NCI-H1417 treated with DMSO at 0.1 percent for 48 hours (cell line): ENCODE results near the gene INPP5A.

ENCODE experiments used
- DNase-seq: peaks from one replicate; lab custom pipeline; 2025; lab: John Stamatoyannopoulos, UW

Gene INPP5A

DNA sequence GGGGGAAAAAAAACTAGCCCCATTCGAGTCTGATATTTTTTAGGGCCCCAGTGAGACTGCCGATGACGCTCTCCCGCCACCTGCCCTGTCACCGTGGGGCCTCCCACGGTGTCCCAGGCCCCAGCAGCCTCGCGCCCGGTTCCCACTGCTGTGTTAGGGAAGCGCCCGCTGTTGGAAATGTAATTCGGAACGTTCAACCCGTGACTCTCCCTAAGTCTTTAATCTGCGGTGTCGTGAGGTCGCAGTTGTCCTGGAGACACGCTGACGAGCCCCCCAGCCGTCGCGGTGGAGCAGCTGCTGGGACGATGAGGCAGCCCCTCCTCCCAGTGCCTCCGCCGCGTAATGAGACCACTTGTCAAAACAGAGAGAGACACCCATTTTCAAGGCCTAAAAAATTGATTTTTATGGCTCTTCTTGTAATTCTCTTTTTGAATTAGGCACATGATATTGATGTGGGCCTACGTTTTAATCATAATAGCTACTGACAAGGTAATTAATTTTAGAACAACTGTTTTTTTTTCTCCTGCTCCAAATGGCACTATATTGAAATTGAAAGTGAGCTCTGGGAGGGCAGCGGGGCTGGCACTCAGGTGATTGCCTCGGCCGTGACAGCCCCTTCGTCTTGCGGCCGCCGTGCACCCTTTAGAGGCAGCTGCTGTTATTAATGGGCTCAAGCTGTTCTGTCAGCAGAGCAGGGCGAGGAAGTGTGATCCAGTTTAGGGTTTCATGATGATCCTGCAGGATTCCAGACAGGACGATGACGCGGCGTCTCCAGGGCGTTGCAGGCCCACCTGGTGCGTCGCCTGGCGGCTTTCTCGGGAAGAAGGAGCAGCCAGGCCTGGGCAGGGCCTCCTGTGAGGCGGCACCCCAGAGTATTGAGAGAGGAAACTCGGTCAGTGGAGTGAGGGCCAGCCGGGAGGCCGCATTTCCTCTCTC, 185.1 kb downstream of the INPP5A start:
- DNase-seq, result no peak

DNA sequence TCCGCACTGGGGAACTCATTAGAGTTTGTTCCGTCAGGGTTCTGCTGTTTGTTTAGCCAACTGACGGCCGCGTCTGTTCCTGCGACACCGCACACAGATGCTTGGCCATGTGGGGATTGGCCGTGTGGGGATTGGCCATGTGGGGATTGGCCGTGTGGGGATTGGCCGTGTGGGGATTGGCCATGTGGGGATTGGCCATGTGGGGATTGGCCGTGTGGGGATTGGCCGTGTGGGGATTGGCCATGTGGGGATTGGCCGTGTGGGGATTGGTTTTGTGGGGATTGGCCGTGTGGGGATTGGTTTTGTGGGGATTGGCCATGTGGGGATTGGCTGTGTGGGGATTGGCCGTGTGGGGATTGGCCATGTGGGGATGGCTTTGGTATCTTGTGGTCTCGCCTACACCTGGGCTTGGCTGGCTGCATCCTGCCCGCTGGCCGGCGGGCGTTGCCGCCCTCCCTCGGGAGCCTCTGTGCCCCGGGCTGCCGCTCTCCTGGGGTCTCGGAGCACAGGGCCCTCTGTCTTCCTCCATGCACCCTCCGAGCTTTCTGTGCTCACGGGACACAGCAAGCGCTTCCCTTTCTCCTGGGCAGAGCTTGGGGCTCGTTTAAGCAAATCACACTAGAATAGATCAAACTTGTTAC, 185.9 kb downstream of the INPP5A start:
- DNase-seq, result no peak

DNA sequence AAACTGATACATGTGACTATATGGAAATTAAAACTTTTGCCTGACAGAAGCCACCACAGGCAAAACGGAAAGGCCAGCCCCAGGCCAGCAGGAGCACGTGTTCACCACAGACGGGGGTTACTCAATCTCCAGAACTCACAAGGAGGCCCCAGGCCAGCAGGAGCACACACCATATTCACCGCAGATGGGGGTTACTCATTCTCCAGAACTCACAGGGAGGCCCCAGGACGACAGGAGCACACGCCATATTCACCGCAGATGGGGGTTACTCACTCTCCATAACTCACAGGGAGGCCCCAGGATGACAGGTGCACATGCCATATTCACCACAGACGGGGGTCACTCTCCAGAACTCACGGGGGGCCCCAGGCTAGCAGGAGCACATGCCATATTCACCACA, 186.9 kb downstream of the INPP5A start:
- no peak for DNase-seq

DNA sequence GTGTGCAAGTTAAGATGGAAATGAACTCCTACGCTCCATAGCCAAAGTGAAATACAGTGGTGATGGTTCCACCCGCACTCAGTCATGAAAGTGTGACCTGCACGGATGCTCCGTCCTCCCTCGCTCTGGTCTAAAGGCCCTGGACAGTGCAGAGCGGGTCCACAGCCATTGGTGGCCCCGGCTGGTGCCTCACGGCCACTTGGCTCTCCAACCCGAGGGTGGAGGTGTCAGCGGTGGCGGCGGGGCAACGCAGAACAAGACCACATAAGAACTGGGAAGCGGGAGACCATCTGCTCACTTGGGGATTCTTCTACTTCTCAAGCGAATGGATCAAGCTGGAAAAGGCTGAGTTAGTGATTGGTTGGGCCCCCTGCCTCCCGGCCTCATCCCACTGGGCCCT, 187.6 kb downstream of the INPP5A start:
- DNase-seq, result no peak

DNA sequence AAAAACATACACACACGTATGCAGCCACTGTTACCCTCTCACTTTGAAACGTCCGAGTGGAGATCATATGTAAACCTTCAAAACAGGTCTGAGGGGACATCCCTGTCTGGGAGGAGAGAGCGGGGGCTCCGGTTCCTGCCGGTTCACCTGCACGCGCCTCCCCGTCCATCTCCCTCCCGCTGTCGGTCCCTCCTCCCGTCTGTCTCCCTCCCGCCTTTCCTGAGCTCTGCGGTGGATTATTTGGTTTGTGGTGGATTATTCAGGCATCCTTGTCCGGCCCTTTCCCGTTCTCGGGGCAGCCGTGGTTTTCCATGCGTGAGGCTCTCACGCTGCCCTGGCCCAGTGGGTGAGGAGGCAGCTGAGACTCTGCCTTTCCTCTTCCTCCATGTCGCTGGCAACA, 188.6 kb downstream of the INPP5A start:
- no peak for DNase-seq

DNA sequence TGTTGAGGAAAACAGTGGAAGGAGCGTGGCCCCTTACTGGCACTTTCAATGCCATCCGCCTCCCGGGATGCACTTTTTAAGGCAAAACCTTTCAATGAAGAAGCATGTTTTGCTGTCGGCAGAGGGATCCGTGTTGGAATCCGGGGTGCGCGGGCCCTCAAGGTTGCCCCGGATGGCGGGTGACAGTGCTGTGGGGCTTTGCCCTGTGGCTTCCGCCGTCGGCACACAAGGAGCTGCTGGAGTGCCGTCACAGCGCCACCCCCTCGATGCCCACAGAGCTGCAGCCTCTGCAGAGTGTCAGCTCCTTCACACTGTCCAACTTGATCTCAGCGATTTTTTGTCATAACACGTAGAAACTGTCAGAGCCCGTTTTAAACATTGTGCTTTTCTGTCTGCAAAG, 189.4 kb downstream of the INPP5A start:
- no peak for DNase-seq

DNA sequence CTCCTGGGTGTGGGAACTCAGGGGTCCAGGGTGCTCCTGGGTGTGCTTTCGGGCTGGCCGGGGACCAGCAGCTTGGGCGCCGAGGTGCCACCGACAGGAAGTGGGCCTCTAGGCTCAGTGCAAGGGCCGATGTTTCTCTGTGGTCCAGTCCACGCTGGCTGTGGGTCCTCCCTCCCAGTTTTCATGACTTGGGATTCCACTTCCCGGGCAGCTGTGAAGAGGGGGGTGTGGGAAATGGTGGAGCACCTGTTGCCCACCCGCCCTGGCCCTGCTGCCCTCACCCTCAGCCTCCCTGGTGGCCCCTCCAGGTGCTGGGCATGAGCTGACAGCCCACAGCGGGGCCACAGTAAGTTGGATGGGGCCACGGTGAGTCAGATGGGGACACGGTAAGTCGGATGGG, 189.8 kb downstream of the INPP5A start:
- DNase-seq, result no peak

DNA sequence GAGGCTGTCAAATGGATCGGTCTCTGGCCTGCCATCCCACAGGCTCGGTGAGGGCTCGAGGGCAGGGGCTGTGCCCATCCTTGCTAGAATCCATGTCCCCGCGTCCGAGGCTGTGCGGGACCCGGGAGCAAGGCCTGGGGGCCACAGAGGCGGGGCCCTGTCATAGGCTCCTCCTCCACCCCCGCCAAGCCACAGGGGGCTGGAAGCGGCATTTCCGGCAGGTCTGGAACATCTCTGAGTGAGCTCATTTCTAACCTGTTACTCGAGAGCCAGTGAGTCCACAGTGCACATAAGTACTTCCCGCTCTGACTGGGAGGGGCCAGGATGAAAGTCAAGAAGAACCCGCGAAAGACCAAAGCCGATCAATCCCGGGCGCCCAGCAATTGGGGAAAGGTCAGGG, 190.7 kb downstream of the INPP5A start:
- DNase-seq, result no peak

DNA sequence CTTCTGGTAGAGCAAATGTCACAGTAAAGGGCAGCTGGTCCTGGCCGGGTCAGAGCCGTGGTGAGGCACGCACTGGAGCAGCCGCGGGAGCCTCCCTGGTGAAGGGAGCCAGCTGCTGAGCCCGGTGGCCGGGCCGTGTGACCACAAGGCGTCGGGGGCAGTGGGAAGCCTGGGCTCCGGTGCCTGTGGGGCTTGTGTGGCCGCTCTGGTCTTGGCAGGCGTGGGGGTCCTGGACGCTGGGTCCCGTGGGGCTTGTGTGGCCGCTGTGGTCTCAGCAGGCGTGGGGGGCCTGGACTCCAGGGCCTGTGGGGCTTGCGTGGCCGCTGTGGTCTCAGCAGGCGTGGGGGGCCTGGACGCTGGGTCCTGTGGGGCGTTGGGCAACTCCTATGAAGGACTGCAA, 191.2 kb downstream of the INPP5A start:
- DNase-seq, result no peak

DNA sequence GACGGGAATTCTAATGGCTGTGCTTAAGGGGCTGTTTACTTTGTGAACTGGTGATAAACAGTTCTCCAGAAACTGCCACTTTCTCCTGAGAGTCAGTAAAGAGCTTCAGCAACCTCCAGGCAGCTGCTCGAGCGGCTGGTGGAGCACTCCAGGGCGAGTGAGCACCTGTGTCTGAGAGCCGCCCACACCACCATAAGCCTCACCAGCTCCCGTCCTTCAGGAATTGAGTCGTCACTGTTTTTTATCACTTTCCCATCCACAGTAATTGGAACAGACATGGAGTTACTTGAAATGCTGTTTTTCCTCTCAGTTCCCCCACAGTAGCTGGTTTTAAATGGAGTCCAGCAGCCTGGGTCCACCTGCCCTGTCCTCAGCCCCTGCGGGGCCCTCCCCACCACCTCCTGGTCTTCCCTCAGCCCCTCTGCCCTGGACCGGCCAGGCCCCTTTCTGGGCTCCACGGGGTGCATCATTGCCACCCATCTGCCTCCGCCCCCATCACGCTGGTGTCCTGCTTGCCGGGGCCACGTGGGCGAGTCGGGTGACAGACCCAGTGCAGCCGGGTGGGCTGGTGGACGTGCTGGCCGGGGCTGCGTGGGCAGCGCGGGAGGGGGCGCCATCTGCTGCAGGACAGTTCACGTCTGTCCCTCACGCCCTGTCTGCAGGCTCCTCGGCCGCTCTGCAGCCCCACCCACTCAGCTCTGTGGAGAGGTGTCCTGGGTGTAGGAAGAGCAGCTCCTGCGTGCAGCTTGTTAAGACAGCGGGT, 192.4 kb downstream of the INPP5A start:
- no peak for DNase-seq

DNA sequence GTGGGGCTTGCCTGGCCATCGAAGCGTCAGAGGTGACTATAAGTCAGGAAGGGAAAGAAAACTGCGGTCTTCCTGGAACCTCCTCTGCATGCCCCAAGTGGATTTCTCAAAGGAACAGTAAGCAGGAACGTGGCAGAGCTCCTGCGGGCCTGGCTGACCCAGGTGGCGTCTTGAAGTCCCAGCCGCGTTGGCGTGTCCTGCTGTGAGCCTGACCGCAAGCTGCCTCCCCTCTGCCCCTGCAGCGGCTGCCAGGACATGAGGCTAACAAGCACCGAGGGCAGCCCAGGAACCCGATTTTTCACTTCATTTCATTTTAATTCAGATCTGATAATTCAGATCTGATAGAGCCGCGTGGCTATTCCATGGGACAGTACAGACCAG, 193.0 kb downstream of the INPP5A start:
- no peak for DNase-seq

DNA sequence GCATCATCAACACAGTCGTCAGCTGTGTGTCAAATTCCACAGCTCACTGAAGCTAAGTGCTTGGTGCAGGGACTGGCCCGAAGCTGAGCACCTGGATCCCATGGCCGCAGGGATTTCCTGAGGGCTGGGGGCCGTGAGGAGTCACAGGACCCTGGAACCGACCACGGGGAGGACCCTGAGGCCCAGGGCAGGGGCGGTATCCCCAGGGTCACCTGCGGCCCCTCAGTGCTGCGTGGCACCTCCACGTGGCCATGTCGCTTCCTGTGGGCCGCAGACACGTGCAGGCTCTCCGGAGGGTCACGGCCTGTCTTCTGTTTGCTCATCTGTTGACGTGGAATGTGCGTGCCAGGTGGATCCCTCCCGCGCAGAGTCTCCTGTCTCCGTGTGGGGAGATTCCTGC, 194.9 kb downstream of the INPP5A start:
- DNase-seq, result no peak

DNA sequence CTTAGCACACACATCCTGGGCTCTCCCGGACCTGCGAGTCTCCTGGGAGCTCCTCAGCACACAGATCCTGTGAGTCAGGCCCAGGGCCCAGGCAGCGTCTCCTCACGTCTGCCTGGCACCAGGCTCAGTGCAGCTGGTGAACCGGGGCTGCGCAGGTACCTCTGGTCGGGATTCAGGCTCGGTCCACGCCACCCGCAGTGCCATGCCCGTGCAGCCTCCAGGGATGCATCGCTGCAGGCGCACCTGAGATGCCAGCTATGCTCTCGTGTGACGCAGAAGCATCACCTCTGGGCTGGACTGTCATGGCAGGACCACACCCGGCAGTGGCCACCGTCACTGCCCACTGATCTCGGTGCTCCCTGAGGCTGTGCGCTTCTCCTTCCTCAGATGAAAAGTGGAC, 196.3 kb downstream of the INPP5A start:
- DNase-seq, result no peak

DNA sequence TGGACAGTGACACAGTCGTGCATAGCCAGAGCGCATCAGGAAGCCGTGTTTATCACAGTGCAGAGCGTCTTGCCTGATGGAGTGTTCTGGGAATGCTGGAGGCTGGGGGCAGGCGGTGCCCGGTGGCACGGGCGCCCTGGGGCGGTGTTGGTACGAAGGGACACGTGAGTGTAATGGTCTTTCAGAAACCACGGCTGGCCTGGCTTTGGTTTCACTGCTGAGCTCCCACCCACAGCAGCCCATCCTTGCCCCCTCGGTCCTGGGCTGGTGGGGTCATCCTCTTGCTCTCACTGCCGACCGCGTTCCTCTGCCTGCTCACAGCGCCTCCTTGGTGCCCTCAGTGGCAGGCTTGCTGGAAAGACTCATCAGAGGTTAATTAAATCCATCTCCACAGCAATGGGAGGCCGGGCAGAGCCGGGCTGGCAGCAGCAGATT, 197.8 kb downstream of the INPP5A start:
- DNase-seq, result no peak

DNA sequence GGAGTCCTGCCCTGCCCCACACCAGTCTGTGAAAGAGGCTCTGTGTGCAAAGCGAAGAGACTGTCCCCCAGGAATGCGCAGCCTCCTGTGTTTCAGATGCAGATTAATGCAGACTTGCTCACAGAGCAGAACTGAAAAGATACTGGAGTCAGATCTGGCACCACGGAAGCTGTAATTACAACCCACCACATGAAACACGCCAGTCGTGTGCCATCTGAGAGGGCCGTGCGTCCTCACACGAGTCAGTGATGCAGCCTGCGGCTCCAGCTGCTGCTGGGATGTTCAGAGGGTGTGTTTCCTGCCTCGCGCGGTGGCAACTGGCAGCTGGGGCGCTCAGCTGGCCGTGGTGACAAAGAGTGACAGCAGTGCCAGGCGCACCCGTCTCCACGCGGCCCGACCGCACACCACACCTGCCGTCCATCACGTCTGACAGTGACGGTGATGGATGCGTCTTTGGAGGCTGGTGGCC, 198.4 kb downstream of the INPP5A start:
- DNase-seq, result peak; percentile 5

DNA sequence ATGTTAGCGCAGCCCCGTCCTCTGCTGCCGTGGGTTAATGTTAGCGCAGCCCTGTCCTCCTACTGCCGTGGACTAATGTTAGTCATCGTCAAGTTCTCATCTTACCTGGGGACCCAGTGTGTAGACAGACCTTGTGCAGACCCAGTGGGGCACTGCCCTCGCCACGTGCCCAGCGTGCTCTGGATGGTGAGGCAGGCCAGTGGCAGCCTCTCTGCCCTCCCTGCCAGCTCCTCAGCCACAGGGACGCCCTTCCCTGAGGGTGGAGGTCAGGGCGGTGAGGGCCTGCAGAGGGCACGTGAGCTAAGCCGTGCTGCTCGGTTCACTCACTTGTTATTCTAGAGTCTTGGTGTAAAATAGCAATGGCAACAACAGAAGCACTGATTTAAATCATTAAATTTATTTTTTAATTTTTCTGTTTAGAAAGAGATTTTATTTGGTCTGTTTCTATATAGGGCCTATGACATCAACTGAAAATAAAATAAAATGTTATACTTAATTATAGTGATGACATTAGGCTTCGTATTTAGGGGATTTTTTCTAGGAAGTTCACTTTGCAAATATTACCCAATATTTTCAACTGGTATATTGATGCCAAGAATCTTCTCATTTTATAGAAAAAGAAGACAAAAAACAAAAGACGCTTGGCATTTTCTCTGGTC, 199.9 kb downstream of the INPP5A start:
- DNase-seq, result no peak

DNA sequence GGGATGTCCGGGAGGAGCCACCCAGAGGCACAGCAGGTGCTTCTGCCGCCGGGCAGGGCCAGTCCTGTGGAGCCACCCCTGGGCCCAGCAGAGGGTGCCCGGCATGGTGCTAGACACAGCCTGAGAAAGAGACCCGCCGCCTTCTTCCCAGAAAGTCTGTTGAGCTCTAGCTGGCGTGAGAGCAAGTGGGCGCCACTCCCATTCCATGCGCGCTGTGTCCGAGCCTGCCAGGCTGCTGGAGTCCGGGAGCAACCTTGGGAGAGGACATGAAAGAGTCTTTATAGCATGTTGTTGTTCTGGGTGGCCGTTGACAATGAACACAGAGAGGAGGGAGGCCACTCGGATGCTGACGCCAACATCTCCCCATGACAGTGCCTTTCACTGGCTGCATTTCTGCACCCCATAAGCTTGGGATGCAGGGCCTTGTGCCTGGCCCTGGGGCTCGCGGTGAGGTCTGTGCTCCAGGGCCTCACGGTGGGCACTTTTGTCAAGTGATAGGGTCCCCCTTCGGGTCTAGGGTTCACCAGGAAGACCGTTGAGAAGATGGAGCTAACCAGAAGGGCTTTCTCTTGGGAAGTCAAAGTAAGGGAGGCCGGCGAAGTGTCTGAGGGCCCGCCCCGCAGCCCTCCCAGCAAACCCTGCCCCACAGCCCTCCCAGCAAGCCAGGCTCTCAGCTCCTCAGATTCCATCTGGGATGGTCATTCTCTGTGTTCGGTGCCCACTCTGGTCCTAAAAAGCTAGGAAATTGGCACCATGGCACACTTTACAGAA, 201.1 kb downstream of the INPP5A start:
- no peak for DNase-seq

DNA sequence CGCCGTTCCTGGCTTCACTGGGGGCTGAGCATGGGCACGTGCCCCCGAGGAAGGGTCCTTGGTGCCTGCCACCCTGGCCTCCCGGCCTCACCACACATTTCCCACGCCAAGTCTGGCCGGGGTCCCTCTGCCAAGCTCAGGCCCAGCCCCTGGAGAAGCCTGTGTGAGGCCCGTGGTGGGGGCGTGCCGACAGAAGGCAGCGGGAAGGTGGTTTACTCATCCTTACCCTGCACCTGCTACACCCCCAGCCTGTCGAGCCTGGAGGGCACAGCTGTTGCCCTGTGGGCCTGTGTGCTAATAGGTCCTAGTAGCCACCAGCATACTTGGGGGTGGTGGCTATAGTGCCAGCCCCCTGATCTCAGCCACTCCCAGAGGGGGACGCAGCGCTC, 201.6 kb downstream of the INPP5A start:
- no peak for DNase-seq

DNA sequence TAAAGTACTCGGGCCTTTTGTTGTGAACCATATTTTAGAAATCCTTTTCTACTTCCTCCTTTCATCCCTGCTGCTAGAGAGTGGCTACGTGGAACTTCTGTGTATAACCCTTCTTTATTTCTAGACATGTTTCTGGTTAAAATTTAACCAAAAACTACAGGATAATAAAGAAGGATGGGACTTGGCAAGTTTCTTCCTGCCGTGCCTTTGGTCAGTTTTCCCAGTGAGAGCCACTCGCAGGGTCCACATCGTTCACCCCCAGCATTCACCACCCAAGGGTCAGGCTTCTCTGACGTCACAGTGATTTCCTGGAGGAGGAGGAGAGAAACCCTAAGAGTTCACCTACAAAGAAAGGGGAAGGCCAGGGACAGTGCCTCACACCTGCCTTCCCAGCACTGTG, 203.0 kb downstream of the INPP5A start:
- no peak for DNase-seq

DNA sequence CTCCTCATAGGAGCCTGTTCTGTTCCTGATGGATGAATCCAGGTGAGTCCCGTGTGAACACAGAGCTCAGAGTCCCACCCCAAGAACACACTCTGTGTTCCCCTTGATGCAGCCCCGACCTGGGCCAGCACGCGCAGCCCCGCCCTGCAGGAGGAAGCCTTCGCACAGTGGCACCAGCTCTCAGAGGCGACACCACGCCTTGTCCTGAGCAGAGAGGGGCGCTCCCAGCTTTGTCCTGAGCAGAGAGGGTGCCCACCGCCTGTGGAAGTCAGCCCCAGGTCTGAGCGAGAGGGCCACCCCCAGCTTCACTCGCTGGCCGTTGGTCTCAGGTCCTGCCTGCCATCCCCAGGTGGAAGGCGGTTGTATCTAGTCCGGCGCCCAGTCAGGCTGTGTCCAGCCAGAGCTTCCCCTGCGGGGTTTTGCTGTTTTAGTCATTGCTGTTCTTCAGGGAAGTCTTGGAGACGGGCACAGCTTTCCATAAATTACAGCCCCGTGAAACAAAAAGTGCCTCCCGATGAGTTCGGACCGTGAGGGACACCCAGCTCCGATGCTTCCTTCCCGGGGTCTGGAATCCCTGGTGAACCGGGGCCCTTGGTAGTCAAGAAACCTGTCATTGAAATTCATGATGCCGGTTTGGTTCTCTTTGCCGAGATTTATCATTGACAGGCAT, 204.7 kb downstream of the INPP5A start:
- DNase-seq, result no peak

DNA sequence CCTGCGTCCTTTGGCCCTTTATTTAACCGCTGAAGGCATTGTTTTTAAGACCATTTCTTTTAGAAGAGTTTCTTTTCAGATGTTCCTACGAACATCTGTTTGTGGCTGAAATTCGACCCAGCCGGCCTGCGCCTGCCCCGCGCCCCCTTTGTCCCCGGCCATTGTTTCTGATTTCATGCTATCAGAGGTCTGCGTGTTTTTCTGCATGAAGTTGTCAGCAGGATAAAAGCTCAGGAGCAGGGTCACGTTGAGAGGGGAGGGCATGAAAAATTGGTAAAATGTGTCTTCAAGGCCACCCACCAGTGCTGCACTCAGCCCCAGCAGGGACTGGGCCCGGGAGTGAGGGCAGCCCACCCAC, 205.2 kb downstream of the INPP5A start:
- DNase-seq, result no peak
